ENCODE data around the gene FCER1G.

FCER1G gene

GRCh38 chr1:161192476-161193465 lies 22.3 kb upstream of the FCER1G start:
- H3K4me3 ChIP-seq (ENCODE audit: low read depth, low read length), result no peak overlapping the region
- TF ChIP-seq, protein P1, sequence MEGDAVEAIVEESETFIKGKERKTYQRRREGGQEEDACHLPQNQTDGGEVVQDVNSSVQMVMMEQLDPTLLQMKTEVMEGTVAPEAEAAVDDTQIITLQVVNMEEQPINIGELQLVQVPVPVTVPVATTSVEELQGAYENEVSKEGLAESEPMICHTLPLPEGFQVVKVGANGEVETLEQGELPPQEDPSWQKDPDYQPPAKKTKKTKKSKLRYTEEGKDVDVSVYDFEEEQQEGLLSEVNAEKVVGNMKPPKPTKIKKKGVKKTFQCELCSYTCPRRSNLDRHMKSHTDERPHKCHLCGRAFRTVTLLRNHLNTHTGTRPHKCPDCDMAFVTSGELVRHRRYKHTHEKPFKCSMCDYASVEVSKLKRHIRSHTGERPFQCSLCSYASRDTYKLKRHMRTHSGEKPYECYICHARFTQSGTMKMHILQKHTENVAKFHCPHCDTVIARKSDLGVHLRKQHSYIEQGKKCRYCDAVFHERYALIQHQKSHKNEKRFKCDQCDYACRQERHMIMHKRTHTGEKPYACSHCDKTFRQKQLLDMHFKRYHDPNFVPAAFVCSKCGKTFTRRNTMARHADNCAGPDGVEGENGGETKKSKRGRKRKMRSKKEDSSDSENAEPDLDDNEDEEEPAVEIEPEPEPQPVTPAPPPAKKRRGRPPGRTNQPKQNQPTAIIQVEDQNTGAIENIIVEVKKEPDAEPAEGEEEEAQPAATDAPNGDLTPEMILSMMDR (IDR thresholded peaks at IDR 0.05; ENCODE audit: low read depth, low read length, missing control alignments), result peak; percentile 92
- DNase-seq (ENCODE audit: low read depth), result peak; percentile 56

- DNase-seq (ENCODE audit: low read depth), result no peak
- no peak overlapping the region for H3K4me3 ChIP-seq (ENCODE audit: low read depth, low read length)
- TF ChIP-seq, protein P1 (IDR thresholded peaks at IDR 0.05; ENCODE audit: low read depth, low read length, missing control alignments), result no peak
Observed at GRCh38 chr1:161193561-161194235, 21.4 kb upstream of the FCER1G start.

DNA sequence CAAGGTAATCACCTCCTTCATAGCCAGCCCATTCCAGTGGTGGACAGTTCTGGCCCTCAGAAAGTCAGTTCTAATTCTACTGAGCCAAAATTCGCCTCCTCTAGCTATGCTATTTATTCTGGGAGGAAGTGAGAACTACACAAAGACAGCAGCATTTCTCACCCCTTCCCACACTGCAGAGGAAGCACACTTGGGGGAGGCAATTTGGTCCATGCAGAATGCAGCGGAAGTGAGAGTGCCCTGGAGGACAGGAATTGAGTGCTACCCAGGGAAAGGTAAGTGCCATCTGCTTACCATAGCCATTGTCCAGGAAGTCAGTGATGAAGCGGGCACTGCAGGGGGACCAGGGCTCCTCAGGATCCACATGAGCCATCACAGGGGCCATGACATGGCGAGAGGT lies 19.9 kb upstream of the FCER1G start:
- TF ChIP-seq, protein P1 (IDR thresholded peaks at IDR 0.05; ENCODE audit: low read depth, low read length, missing control alignments), result no peak
- peak; percentile 50 for DNase-seq (ENCODE audit: low read depth)

DNA sequence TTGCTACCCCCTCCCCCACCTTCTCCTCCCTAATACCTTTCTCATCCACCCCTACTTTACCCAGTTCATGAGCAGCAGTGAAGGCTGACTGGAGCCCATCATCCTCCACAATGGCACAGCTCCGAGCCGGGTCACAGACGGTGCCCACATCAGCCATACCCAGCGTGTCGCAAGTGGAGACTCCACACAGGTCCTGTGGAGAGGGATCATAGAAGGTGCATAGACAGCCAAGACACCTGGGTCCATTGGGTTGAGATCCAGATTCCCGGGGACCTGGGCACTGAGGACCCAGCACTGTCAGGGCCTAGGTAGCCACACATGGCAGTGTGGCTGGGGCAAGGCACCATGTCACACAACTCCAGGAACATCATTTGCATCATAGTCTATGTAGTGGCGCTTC lies 19.0 kb upstream of the FCER1G start:
- TF ChIP-seq, protein P1 (IDR thresholded peaks at IDR 0.05; ENCODE audit: low read depth, low read length, missing control alignments), result no peak
- H3K4me3 ChIP-seq (ENCODE audit: low read depth, low read length), result no peak overlapping the region
- no peak for DNase-seq (ENCODE audit: low read depth)

More for the DNA sequence above, 19.9 kb upstream of the FCER1G start:
- no peak overlapping the region for H3K4me3 ChIP-seq (ENCODE audit: low read depth, low read length)

DNA sequence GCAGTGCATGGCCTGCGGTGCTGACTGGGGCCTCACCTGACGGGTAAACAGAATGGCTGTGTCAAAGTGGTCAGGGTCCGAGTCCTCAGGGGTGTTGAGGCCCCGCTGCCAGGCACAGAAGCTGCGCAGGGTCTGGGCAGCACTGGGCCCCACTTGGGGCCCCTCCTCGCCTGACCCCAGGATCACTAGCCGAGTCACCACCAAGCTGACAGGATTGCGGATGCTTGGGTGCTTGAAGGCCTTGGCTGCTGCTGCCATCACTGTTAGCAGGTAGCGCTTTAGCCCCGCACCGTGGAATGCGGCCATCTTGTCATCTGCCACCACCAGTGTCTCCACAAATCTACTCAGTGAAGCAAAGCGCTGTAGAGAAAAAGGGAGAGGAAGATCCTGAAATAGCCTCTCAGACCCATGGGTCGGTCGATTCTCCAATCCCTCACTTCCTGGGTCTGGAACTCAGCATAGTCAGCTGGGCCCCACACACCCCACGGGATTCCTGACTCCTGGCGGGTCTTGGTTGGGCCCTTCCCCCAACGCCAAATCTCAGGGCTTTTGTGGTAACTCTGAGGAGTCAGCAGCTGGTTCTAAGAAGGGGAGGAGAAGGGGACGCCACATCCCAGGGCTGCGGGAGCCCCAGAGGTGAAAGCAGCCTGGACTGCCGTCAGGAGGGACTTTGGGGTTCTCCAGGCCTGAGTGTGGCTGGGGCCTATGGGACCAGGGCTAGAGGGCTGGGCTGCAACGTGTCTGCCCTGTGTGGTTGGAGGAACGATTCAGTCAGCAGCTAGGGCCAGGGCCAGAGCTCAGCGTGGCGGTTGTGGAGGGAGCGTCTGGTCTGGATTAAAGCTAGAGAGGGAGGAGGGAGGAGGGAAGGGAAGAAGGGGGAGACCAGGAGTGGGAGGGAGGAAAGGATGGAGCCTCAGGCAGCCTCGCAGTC lies 18.3 kb upstream of the FCER1G start:
- DNase-seq (ENCODE audit: low read depth), result no peak
- no peak overlapping the region for H3K4me3 ChIP-seq (ENCODE audit: low read depth, low read length)
- TF ChIP-seq, protein P1 (IDR thresholded peaks at IDR 0.05; ENCODE audit: low read depth, low read length, missing control alignments), result no peak

DNA sequence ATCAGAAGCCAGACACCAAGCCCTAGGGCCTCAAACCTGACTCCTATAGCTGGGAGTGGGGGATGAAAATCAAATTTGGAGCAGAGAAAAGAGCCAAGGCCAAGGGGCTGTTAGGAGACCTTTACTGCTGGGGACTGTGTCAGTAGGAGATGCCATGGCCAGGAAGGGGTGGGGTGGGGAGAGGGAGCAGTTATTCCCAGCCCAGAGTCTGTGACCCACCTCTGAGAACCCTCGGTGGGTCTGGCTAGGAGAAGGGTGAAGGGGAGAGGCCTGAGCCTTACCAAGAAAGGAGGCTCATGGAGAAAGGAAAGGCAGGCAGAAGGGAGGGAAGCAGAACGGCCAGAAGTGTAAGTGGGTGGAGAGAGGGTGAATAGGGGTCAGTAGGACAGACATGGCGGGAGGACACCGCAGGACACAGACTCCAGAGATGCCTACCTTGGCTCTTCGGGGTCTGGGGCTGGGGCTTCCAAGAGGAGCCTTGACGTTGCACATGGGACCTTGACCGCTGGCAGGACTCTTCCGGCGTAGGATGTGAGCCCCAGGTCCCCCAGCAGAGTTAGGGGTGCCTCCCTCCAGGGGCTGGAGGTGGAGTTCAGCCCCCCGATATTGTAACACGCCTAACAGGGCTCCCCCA lies 17.4 kb upstream of the FCER1G start:
- H3K4me3 ChIP-seq (ENCODE audit: low read depth, low read length), result no peak overlapping the region
- no peak for DNase-seq (ENCODE audit: low read depth)
- TF ChIP-seq, protein P1 (IDR thresholded peaks at IDR 0.05; ENCODE audit: low read depth, low read length, missing control alignments), result no peak

Measured in GM12864 (cell line).